Progenitor cell of endocrine pancreas (in vitro differentiated cells): ENCODE data around the gene CHID1. TPM values are rescaled to one million over a fixed set of nuclear protein-coding genes. Genes with fewer than 3 reads are reported as not detected.

Source experiments
- DNase-seq: peaks from one replicate; pipeline ENCODE4 v3.0.0; 2021; ENCODE audit warnings: low spot score; ENCODE audit not compliant: unreplicated experiment
- H3K27ac Mint-ChIP-seq: 2 replicates; pipeline ENCODE4 v1.8.0; 2021; ENCODE audit warnings: mild to moderate bottlenecking, moderate library complexity, mixed read lengths
- H3K27me3 Mint-ChIP-seq: 2 replicates; pipeline ENCODE4 v1.8.0; 2021; ENCODE audit warnings: mixed read lengths
- H3K36me3 Mint-ChIP-seq: 2 replicates; pipeline ENCODE4 v1.8.0; 2022; ENCODE audit warnings: mixed read lengths; ENCODE audit not compliant: insufficient read depth
- H3K4me1 Mint-ChIP-seq: 2 replicates; pipeline ENCODE4 v1.8.0; 2021; ENCODE audit warnings: low read depth, mixed read lengths
- H3K4me3 Mint-ChIP-seq: 2 replicates; pipeline ENCODE4 v1.8.0; 2021; ENCODE audit warnings: low read depth, mild to moderate bottlenecking, moderate library complexity, mixed read lengths
- H3K9me3 Mint-ChIP-seq: 2 replicates; pipeline ENCODE4 v1.8.0; 2021; ENCODE audit warnings: low read depth, mixed read lengths
- CTCF ChIP-seq: fragments of 200-600 bp; sonication (generic); IDR thresholded peaks from one replicate; pipeline ENCODE4 v1.5.0; 2021; ENCODE audit warnings: antibody characterized with exemption, mild to moderate bottlenecking; ENCODE audit not compliant: unreplicated experiment
- total RNA-seq: library from RNA; stranded (reverse); gene quantifications from 2 replicates; pipeline ENCODE4 v1.2.1, GENCODE V29; 2021

The CHID1 gene
- total RNA-seq, 1 donor from 2014 or later, result 87.0 TPM

DNA sequence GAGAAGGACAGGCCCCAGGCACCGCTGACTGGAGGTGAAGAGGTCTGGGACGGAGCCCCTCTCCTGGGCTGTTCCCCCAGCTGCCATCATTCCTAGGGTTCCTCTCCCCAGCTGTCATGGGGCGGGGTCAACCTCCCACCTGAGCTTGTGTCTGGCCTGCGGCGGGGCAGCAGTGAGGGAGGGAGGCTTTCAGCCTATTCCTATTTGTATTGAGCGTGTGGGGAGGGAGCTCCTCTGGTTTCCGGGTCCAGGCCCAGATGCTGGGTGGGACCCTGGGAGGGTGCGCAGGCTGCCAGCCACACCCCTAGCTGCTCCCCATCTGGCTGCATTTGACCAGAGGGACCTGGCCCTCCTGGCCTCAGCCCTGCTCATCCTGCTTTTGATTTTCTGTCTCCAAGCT lies 54.2 kb downstream of the CHID1 start:
- Mint-ChIP-seq H3K27ac (no peak overlapping the region), H3K9me3 (no peaks in the 10 kb centered on the region)

DNA sequence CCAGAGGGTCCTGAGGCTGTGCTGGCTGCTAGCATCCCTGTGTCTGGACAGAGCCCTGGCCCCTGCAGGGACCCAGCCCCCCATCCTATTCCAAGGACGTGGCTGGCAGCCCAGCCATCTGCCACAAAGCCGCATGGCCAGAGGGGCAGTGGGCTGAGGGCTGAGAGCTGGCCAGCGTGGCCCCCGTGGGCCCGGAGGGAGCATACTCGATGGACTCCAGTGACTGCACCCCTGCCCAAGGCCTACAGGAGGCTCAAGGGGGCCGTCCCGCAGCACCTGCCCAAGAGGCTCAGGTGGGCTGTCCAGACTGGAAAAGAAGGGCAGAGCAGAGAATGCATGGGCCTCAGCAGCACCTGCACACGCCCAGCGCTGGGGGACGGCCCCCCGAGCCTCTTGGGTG lies 54.8 kb downstream of the CHID1 start:
- H3K27ac Mint-ChIP-seq, result no peak overlapping the region
- no peaks in the 10 kb centered on the region for H3K36me3 Mint-ChIP-seq
- DNase-seq, result no peak
- no peaks in the 10 kb centered on the region for H3K9me3 Mint-ChIP-seq
- TF ChIP-seq CTCF, result no peak
- peaks cover 8% of the 10 kb centered on the region for H3K27me3 Mint-ChIP-seq
- H3K4me1 Mint-ChIP-seq, result no peaks in the 10 kb centered on the region
- H3K4me3 Mint-ChIP-seq, result no peak overlapping the region

More for the DNA sequence above, 54.2 kb downstream of the CHID1 start:
- Mint-ChIP-seq H3K4me1 (no peaks in the 10 kb centered on the region), H3K27me3 (peaks cover 3% of the 10 kb centered on the region), H3K36me3 (no peaks in the 10 kb centered on the region), H3K4me3 (no peak overlapping the region)
- no peak for DNase-seq
- TF ChIP-seq CTCF, result no peak

DNA sequence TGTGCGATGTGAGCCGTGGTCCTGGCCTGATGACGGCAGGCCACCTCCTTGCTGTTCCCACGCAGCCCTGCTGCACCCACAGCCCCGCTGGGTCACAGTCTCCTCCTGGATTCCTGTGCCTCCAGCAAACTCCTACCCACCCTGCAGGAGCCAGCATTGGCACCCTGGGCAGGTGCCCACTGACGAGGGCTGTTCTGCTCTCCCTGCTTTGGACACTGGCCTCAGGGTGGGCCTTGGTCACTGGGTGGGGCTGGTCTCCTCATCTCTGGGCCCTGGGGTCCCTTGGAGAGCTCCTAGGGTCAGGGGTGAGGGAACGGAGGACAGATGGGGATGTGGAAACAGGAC lies 55.3 kb downstream of the CHID1 start:
- peaks cover 9% of the 10 kb centered on the region for H3K27me3 Mint-ChIP-seq

DNA sequence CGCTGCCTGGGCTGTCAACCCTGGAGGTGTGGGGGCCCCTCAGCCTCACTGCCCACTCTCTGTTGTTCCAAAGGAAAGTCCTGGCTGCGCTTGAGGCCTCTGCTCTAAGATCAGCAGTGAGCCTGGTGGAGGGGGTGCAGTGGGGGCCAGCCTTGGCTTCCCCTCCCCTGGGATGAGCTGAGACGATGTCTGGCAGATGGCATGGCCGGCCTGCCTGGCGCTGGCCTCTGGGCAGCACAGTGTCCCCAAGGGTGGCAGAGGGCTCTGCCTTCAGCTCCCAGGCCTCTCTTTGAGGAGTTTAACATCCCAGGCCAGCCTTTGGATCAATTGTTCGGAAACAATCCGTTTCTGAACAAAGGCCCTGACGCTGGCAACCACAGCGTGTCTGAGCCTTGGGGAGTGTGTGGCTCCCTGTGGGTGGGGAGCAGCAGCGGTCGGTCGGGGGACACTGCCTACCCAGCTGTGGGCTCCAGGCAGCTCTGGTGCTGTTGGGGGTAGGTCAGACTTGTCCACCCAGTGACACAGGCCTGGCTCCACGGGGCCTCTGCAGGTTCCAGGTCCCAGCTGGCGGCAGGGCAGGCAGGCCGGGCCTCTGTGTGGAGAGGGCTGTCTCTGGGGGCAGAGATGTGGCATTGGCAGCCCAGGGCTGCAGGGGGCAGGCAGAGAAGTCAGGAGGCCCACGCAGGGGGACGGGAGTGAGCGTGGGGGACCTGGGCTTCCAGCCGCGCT lies 55.8 kb downstream of the CHID1 start:
- Mint-ChIP-seq H3K27me3 (peaks cover 9% of the 10 kb centered on the region), H3K36me3 (no peaks in the 10 kb centered on the region), H3K9me3 (no peaks in the 10 kb centered on the region), H3K27ac (no peak overlapping the region), H3K4me3 (no peak overlapping the region), H3K4me1 (no peaks in the 10 kb centered on the region)
- TF ChIP-seq CTCF, result no peak
- no peak for DNase-seq

More for the DNA sequence above, 55.3 kb downstream of the CHID1 start:
- Mint-ChIP-seq H3K9me3 (no peaks in the 10 kb centered on the region), H3K27ac (no peak overlapping the region), H3K4me1 (no peaks in the 10 kb centered on the region), H3K36me3 (no peaks in the 10 kb centered on the region), H3K4me3 (no peak overlapping the region)
- TF ChIP-seq CTCF, result no peak
- DNase-seq, result no peak

DNA sequence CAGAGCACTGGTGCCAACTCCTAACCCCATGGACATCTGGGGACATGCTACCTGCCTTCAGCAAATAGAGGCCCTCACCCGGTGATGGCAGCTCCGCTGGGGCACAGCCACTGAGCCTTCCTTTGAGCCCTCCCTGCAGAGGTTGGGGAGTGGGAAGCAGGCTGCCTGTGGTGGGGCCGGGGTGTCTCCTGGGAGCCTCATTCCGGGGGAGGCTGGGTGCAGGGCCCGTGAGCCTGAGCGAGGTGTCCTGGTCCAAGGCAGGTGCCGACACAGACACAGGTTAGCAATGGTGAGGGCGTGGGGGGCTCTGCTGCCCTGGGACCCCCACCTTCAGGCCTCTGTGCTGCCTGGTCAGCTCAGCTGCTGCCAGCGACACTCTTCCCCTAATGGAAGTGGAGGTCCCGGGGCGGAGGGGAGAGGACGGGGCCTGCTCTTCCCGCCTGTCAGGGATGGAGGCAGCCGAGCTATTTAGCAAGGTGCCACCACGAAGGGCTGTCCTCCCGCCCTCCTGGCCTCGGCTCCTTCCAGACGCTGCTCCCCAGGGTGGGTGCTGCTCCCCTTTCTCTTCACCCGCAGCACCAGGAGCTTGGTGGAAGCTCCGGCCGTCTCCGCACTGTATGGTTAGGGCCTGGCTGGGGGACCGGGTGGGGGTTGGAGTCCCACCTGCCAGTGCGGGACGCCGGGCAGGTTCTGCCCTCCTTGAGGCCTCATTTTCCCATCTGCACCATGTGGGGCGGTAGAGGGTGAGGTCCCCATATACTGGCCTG lies 56.7 kb downstream of the CHID1 start:
- no peak for DNase-seq
- Mint-ChIP-seq H3K4me3 (no peak overlapping the region), H3K27me3 (peaks cover 9% of the 10 kb centered on the region), H3K9me3 (no peaks in the 10 kb centered on the region), H3K27ac (no peak overlapping the region), H3K36me3 (no peaks in the 10 kb centered on the region), H3K4me1 (no peaks in the 10 kb centered on the region)
- TF ChIP-seq CTCF, result no peak
